HG02943 (cell line): ENCODE measurements around the gene CHD8.
"Not testable (repeated sequence)": the region's sequence is repeated elsewhere in the genome, so short reads cannot be mapped to it uniquely, and the experiment has no call there.

Experiments used
- ATAC-seq: cut with Tn5 transposase; IDR thresholded peaks from one replicate; pipeline ENCODE4 v1.9.1; 2021; ENCODE audit warnings: mild to moderate bottlenecking, low read depth, moderate library complexity; ENCODE audit not compliant: unreplicated experiment

Gene CHD8

GRCh38 chr14:21373980-21374379 lies 81.9 kb downstream of the CHD8 start:
- ATAC-seq = no peak

- not testable (repeated sequence) for ATAC-seq
These were observed 83.1 kb downstream of the CHD8 start for GRCh38 chr14:21372814-21373213.

- no peak for ATAC-seq
These were observed 85.8 kb downstream of the CHD8 start for GRCh38 chr14:21369949-21370679.

GRCh38 chr14:21367582-21368144 lies 88.3 kb downstream of the CHD8 start:
- no peak for ATAC-seq

GRCh38 chr14:21356511-21356910 lies 99.4 kb downstream of the CHD8 start:
- no peak for ATAC-seq

GRCh38 chr14:21352587-21352986 lies 103.3 kb downstream of the CHD8 start:
- peak; percentile 65 for ATAC-seq

- ATAC-seq = no peak
These were observed 105.4 kb downstream of the CHD8 start for GRCh38 chr14:21350539-21350938.

- ATAC-seq = no peak
These were observed 108.7 kb downstream of the CHD8 start for GRCh38 chr14:21347201-21347600.

GRCh38 chr14:21346532-21347135 lies 109.3 kb downstream of the CHD8 start:
- ATAC-seq = no peak

- ATAC-seq = no peak
These were observed 112.7 kb downstream of the CHD8 start for GRCh38 chr14:21343035-21343794.
